Vagina (tissue), 2 donors: ENCODE results near the gene PTTG1IP.

Source experiments
- POLR2A ChIP-seq, 2 donors: fragments of 450-650 bp; IDR thresholded peaks; one replicate each; pipeline ENCODE4 v1.6.1; 2017; ENCODE audit warnings: antibody characterized with exemption in 2 of 2, mild to moderate bottlenecking in 2 of 2, moderate library complexity in 2 of 2
- TF ChIP-seq, protein P1 (sequence below), 3 experiments: fragments of 450-650 bp in 2 of 3; fragments of 200-600 bp in 1 of 3; sonication (generic) in 1 of 3; IDR thresholded peaks; one replicate each; pipeline ENCODE4 v1.5.1; 2017 to 2019; ENCODE audit warnings: antibody characterized with exemption in 3 of 3, mild to moderate bottlenecking in 2 of 3, moderate library complexity in 2 of 3

DNA sequence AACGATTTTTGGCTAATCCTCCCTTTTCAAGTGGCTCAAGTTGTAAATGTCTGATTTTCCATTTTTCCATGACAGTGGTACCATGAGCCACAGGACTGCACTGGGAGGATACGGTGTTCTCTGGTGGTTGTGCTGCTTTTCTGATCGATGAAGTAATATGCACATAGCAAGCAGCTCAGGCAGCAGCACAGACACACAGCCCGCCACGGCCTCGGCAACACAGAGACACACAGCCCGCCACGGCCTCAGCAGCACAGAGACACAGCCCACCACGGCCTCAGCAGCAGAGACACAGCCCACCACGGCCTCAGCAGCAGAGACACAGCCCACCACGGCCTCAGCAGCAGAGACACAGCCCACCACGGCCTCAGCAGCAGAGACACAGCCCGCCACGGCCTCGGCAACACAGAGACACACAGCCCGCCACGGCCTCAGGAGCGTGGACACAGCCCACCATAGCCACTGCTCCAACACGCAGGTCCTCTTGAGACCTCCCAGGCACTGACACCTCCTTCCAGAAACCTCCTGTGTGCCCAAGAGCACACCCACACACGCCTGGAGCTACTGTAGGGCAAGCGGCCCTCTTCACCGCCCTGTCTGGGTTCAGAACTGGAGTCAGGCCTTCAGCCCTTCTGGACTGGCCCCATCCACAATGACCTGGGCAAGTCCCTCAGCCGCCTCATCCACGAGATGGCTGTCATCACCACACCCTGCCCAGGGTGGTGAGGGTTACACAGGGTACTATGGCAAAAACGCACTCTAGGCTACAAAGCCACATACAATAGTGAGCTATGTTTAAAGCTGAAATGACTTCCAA is 10.4 kb downstream of the PTTG1IP start:
- TF ChIP-seq, protein P1, sequence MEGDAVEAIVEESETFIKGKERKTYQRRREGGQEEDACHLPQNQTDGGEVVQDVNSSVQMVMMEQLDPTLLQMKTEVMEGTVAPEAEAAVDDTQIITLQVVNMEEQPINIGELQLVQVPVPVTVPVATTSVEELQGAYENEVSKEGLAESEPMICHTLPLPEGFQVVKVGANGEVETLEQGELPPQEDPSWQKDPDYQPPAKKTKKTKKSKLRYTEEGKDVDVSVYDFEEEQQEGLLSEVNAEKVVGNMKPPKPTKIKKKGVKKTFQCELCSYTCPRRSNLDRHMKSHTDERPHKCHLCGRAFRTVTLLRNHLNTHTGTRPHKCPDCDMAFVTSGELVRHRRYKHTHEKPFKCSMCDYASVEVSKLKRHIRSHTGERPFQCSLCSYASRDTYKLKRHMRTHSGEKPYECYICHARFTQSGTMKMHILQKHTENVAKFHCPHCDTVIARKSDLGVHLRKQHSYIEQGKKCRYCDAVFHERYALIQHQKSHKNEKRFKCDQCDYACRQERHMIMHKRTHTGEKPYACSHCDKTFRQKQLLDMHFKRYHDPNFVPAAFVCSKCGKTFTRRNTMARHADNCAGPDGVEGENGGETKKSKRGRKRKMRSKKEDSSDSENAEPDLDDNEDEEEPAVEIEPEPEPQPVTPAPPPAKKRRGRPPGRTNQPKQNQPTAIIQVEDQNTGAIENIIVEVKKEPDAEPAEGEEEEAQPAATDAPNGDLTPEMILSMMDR (IDR thresholded peaks at IDR 0.05), result no peak
- no peak for TF ChIP-seq POLR2A (IDR thresholded peaks at IDR 0.05)
